Stimulated activated CD8-positive, alpha-beta memory T cell treated with anti-CD3 and anti-CD28 coated beads, Interleukin-7, amount 100 ng/mL, for 1 hour (primary cell): ENCODE data around the gene RACGAP1.

Experiments used
- DNase-seq, 2 donors: peaks; one replicate each; pipeline ENCODE4 v3.0.0-alpha.2; 2020; ENCODE audit warnings: low read depth in 2 of 2

The RACGAP1 gene

DNA sequence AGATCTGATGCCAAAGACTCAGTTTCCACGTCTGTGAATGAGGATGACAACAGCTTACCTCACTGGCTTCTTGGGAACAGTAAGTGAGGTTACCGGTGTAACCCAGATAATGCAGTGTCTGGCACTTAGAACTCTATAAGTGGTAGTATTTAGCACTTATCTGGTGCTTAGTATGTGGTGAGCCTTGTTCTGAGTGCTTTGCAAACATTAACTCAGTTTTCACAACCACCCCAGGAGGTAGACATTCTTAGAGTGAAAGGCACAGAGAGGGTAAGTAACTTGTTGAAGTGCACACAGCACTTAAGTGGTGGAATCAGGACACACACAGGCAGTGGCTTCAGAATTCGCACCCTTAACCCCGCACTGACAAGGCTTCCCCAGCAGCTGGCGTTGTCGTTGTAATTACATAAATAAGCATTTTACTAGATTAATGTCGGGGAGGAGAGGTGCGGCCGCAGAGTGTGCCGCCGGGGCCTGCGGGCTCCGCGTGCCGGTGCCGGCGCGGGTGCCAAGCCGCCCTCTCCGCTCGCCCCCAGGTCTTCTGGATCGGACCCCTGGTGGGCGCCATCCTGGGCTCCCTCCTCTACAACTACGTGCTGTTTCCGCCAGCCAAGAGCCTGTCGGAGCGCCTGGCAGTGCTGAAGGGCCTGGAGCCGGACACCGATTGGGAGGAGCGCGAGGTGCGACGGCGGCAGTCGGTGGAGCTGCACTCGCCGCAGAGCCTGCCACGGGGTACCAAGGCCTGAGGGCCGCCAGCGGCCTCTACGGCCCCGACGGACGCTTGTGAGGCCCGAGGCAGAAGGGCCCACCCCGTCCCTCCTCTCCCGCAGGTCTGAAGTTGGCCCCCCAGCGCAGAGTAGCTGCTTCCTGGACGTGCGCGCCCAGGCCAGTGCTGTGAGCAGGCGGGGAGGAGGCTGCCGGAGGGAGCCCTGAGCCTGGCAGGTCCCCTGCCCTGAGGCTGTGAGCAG, 70.1 kb downstream of the RACGAP1 start:
- no peak for DNase-seq

DNA sequence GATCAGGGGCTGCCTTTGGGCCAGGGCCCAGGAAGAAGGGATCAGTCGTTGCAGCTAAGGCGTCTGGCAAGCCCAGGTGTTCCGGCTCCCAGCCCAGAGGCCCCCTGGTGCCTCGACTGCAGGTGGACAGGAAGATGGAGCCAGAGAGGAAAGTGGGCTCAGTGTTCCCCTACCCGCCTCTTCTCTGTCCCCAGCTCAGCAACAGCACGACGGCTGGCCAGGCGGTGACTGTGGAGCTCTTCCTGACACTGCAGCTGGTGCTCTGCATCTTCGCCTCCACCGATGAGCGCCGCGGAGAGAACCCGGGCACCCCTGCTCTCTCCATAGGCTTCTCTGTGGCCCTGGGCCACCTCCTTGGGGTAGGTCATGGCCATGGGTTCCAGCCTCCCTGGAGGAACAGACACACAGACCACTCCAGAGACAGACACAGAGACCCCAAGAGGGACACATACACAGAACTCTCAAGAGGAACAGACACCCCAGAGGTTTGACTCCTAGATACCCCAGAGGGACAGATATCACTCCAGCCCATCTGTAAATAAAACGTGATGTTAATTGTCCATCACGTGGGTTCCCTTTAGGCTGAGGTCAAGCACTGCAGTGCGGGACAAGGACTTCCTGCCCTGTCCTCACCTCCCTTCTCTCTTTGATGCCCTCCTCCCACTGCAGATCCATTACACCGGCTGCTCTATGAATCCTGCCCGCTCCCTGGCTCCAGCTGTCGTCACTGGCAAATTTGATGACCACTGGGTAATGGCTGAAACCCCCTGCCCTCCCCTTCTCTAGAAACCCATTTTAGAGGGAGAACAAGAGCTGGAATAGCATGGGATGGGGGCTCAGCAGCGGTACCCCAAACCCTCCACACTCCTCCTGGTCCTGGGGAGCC, 71.1 kb downstream of the RACGAP1 start:
- DNase-seq, result no peak

DNA sequence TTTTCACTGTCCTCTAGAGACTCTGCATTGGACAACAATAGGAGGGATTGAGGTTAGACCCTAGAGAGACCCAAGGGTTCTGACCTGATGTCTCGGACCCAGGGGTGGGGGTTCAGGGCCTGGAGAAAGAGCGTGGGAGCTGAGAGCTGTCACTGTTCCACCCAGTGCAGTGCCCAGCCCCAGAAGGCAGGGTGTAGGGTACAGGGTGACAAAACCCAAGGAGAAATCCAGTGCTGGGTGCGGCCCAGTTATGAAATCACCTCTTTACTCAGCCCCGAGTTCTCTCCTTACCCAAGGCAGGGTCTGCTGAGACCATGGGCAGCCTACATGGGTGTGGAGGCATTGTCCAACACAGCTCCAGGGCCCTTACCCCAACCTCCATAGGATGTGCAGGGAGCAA, 72.1 kb downstream of the RACGAP1 start:
- DNase-seq, result no peak

DNA sequence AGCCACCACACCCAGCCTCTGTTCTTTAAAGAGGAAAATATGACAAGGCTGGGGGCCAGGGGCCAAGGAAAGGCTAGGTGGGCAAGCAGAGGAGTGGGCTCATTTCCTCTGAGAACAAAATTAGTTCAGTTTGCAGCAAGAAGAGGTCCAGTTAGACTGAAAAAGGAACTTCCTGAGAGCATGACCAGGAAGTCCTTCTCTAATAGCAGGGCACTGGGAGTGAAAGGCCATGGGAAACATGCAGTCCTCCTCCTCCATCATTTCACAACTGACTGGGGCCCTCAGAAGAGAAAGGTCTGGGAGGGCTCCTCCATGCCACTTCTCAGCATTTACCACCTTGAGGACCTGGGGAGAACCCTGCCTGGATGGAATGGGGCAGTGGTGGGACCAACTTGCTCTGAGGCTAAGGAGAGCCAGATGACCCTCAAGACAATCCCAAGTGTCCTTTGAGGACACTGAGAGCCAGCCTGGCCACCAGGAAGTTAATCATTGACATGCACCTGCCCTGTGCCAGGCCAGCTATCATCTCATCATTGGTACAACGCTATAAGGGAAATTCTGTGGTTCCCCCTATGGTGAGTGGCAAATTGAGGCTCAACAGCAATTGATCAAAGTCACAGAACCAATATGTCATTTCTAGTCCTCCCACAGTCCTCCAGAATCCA, 72.8 kb downstream of the RACGAP1 start:
- no peak for DNase-seq

DNA sequence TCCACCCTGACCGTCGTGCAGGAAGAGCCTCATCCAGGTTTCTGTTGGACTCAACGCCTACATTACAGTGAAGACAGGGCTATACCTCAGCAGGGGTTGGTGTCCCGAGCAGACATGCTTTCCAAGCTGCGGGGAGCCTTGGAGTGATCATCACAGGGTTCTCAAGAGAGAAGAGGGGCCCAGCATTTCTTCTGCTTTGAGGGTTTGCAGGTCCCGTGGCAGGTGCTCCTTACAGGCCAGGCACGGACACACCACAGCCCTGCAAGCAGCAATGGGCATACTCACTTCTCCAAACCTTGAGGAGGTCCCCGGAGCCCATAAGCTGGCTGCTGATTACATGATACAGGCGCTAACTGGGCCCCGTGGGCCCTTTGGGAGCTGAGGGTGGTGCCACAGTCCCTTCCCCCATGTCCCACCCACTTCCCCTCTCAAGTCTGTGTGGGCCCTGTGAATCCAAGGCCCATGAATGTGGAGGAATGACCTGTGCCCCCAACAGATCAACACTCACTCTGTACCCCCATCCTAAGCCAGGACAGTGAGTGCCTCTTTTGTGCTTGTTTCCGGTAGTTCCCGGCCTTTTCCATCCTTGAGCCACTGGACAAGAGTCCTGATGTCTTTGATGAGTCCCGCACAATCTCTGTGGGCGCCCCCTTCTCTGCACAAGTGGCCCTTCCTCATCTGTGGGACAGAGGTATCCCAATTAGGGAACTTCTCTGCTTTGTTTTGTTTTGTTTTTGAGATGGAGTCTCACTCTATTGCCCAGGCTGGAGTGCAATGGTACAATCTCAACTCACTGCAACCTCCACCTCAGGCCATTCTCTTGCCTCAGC, 73.7 kb downstream of the RACGAP1 start:
- DNase-seq, result no peak

DNA sequence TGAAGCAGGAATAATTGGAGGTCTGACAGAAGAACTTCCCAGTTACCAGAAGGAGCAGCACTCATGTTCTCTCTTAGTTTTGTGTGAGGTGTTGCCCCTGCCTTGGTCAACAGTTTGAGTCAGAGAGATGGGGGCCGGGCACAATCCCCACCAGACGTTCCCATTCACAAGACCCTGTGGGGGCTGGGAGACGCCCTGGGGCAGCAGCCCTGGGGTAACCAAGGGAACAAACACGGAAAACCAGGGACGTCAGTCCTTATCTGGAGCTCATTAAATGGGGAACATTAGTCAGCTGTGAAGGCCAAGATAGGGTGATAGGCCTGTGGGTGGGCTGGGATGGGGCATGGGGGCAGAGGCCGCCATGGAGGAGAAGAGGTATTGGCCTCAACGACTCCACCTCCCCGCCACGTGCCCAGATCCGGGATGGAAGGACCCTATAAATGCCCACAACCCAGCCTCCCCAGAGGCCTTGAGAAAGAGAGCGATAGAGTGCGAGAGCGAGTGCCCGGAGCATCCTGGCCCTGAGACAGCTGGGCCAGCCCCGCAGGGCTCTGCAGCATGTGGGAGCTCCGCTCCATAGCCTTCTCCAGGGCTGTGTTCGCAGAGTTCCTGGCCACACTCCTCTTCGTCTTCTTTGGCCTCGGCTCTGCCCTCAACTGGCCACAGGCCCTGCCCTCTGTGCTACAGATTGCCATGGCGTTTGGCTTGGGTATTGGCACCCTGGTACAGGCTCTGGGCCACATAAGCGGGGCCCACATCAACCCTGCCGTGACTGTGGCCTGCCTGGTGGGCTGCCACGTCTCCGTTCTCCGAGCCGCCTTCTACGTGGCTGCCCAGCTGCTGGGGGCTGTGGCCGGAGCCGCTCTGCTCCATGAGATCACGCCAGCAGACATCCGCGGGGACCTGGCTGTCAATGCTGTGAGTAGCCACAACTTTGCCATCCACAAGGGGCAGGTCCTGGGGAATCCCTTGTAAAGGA, 74.7 kb downstream of the RACGAP1 start, which contains the start of gene AQP2:
Gene AQP2 (plus strand): TSS at position 465 of the 979 bp plus-strand sequence. CDS start 94 bp downstream, at position 559.
- no peak for DNase-seq

DNA sequence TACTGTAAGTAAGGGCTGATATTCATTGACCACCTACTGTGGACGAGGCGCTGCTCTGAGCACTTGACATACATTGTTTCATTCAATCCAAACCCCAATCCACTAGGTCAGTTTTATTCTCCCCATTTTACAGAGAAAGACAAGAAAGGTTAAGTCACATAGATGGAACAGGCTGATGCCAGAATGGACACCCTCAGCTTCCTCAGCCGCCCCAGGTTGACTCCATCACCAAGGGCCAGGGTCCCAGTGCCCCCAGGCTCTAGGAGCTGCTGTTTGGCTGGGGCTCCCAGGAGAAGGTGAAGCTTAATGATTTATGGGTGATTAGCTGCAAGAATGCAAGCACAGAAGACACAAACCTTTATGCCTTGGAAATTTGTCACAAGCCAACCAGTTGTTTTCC, 75.4 kb downstream of the RACGAP1 start:
- no peak for DNase-seq

DNA sequence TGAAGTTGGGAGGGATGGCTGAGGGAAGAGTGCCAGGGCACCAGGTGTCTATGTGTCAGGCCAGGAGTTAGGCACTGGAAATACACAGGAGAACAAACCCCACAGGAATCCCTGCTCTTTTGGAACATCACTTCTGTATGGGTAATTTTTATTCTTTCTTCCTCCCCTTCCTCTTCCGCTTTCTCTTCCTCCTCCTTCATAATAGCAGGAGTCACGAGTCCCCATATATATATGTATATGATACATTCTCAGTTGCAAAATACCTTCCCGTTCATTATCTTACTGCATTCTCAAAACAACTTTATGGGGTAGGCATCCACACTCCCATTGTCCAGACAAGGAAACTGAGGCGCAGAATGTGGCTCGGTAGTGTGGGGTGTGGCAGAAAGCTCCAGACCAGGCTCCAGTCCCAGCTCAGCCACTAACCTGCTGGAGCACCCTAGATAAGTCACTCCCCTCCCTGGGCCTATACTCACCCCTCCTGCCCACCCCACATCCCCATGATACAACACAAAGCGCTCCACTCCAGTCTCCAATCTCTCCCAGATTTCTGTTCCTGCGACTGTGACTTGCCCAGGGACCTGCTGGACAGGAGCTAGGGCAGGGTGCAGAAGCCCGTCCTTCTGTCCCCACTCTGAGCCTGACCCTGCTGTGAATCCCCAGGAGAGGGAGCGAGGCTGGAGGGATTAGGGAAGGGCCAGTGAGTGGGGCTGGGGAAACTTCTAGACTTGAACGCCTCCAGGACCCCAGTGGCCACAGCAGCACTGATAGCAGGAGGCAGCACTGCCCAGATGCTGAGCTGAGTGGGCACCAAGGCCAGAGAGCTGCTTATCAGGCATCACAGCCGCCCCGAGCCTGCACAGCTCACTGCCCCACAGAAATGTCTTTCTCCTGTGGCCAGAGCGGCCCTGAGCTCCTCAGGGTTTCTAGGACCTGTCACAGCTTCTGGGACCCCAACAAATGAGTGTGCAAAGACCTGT, 76.1 kb downstream of the RACGAP1 start:
- no peak for DNase-seq

DNA sequence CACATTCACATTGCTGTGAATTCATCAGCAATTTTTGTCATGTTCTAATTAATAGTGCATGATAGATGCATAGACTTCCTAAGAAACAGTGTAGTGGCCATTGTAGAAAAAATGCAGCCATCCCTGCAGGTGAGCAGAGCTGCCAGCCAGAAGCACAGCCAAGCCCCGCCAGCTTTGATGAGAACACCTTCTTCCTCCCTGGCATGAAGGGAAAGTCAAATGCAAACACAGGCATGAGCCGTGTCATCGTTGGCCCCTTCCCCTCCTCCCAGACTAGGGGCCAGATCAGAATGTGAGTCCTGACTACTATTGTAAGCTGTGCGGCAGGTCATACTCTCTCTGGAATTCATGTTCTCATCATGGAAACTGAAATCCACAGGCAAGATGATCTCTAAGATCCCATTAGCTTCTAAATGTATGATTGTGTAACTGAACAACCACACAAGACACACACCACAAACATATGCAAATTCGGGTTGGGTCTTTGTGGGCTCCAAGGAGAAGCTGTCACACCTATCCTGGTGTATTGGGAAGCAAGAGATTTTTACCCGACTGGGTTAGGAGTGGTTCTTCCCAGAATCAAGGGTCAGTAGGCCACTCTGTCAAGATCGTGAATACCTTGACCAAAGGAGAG, 77.6 kb downstream of the RACGAP1 start:
- DNase-seq, result no peak

DNA sequence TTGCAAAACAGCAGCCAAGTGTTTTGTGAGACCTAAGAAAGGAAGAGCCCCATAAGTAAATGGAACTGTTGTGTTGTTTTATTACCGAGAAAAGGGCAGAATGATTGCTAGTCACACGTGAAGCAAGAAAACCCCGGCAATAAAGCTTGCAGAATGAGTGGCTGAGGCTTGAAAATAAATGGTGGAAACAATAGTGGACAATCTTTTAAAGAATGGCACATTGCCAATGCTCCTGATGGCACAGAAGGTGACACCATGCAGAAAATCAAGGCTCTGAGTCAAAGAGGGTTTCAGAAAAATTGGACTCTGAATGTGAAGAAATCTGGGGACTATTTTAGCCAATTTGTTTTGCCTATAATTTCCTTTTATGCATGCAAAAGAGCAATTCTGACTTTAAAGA, 78.8 kb downstream of the RACGAP1 start:
- no peak for DNase-seq

DNA sequence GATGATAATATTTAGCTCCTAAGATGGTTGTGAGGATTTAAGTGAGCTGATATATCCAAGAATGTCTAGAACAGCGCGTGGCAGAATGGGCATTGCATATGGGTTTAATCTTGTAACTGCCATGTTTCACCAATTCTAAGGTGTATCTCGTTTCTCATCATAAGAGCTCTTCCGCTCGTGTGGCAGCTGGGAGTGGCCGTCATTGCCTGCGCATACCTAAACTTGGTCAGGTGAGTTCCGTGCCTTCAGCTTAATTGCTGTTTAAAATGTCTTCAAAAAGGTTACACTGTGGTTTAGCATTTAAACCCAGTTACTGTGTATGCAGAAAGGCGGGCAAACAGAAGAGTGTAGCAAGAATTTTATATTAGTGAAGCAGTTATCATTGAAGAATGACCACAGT, 79.2 kb downstream of the RACGAP1 start:
- no peak for DNase-seq

DNA sequence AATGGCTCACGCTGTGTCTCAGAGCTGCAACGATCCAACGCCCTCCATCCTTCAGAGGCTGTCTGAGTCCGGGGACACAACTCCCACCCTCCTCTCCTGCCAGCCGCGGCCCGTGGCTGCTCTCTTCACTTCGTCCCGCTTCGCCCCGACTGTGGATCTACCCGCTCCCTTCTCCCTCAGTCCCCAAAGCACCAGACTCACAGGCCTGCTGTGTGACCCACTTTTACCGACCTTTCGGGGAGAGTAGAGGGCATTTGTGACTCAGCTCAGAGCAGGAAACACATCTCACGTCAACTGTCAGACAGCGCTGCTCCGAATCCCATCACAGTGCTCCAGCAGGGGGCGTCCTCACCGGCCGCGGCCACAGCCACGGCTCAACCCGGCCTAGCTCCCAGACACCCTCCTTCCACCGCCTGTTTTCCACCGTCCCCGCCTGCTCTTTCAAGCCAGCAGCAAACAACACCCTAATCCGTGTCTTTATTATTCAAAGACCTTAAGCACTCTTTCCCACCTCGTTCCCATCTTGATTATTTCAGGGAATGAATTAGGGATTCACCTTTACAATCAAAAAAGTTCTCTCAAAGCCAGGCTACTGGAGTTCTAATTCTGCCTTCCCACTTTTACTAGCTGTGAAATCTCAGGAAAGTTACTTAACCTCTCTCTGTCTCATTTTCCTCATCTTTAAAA, 79.8 kb downstream of the RACGAP1 start:
- DNase-seq, result peak; percentile 69 to 70

DNA sequence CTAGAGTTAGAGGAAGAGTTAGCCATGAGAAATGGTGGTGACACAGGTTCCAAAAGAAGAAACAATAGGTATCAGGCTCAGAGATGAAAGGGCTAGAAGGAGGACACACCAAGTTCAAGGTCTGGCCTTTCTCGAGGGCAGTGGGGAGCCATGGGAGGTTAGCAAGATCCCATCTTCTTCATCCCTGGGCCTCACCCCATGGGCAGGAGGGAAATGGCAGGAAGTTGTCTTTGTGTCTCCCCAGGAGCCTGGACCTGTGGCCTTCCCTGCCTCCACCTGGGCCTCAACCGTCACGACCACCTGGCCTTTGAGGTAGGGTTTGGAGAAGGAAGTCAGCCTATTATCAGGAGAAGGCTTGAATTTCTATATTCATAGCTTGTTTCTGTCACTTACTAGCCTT, 80.6 kb downstream of the RACGAP1 start:
- no peak for DNase-seq

DNA sequence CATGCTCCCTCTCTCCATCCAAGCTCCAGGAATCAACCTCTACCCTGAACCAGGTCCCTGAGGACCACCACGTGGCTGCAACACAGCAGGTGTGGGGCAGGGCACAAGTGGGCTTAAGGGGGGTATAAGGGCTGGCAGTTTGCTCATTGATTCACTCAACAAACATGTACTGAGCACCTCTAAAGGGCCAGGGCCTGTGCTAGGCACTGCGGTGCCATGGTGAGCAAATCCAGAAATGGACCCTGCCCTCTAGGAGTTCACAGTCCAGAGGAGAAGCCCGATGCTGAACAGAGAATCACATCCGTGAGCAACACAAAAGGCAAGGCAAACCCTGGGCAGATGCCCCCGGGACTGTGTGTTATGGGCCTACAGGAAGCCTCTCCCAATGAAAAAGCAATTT, 81.2 kb downstream of the RACGAP1 start:
- no peak for DNase-seq

DNA sequence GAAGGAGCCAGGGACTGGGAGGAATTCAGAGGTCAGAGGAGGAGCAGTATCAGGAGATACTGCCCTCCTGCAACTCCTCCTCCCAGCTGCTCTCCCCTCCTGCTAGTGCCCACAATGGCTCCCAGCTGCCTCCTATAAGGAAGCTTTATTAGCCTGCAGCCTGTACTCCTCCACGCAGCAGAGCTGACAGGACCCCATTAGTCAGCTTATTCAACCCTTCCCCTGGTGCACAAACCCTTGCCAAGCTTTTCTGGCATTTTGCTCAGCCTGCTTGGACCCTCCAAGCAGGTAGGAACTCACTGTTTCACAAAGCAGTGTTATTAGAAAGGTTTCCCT, 81.7 kb downstream of the RACGAP1 start:
- no peak for DNase-seq

DNA sequence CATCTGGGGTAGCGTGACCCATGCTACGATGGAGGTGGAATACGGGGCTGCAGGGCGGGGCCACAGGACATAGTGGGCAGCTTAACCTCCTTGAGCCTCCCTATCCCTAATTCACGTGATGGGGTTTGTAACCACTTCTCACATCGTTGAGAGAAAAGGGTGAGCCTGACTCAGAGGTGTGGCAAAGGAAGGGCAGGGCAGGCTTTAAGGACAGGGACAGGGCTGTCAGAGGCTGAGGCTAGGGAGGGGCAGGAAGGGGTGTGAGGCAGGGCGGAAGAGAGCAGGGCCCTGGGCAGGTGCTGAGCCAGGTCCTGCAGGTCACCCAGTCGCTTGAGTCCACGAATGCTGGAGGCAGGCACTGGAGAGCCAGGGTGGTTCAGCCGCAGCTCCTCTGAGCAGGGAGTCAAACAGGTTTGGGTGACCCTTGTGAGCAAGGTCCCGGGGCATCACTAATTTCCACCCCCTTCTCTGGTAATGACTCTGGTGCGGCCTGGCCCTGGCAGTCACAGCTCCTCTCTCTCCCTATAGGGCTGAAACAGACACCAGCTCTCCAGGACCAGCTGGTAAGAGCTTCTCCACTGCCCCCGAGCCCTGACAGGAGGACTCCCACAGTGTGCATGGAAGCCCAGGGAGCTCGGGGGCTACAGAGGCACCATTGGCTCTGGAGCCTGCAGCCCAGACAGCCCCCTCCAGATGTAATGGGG, 82.2 kb downstream of the RACGAP1 start:
- no peak for DNase-seq

DNA sequence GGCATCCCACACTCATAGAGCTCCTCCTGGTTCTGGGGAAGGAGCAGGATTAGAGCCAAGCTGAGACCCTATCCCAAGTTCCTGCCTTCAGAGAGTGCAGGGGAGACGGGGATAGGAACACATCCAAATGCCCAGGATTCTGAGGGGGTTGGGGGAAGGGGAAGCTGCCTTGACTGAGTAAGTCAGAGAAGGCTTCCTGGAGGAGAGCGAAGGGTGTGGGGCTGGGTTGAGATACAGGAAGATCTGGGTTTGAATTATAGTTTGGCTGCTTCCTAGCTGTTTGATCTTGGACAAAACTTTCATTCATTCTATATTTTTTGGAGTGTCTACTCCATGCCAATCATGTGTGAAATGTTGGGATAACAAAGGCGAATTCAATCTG, 82.8 kb downstream of the RACGAP1 start:
- no peak for DNase-seq
